Body of pancreas (tissue), 4 donors: ENCODE data around the gene PRSS57.

ENCODE experiments used
- CTCF ChIP-seq, 7 experiments: fragments of 450-650 bp in 4 of 7; fragments of 200-600 bp in 3 of 7; sonication (generic) in 3 of 7; IDR thresholded peaks; one replicate each; pipeline ENCODE4 v1.5.1; 2016 to 2019; ENCODE audit warnings: antibody characterized with exemption in 7 of 7
- POLR2A ChIP-seq, 3 donors: fragments of 450-650 bp; IDR thresholded peaks; one replicate each; pipeline ENCODE4 v1.6.1; 2016; ENCODE audit warnings: antibody characterized with exemption in 3 of 3, mild to moderate bottlenecking in 2 of 3

GRCh38 chr19:638906-639252 lies 56.4 kb downstream of the PRSS57 start:
- TF ChIP-seq CTCF (IDR thresholded peaks at IDR 0.05) (no peak), POLR2A (IDR thresholded peaks at IDR 0.05) (no peak)
